SK-N-SH (cell line): ENCODE measurements around the gene NSMCE1. TPM values are rescaled to one million over a fixed set of nuclear protein-coding genes. Genes with fewer than 3 reads are reported as not detected.

Experiments used
- CTCF ChIA-PET: fragments of 300-600, 350-600 bp; formaldehyde crosslinking; extraction: SDS; loops from one replicate; lab custom pipeline; 2021; lab: Yijun Ruan, JAX
- POLR2A ChIA-PET: fragments of 350-600 bp; sonication (Branson Sonifier 250); formaldehyde crosslinking; extraction: SDS; loops from one replicate; lab custom pipeline; 2020; ENCODE audit warnings: antibody characterized with exemption, inconsistent platforms; lab: Yijun Ruan, JAX
- DNase-seq: peaks from one replicate; pipeline ENCODE4 v3.0.0; 2012
- H2AFZ ChIP-seq: fragments of 200-600 bp; sonication (generic); 2 replicates; pipeline ENCODE4 v1.8.1; 2016; ENCODE audit warnings: antibody characterized with exemption, mild to moderate bottlenecking, low read depth
- H3F3A ChIP-seq: fragments of 200-600 bp; sonication (generic); replicated peaks from 2 replicates; pipeline ENCODE3; 2016; ENCODE audit warnings: antibody characterized with exemption, mild to moderate bottlenecking; ENCODE audit not compliant: insufficient read depth
- H3K27ac ChIP-seq, 2 experiments: fragments of 200-500 bp in 1 of 2; fragments of 200-600 bp in 1 of 2; sonication (Bioruptor generic) in 1 of 2; sonication (generic), shearing (Covaris generic) in 1 of 2; 2 replicates each; pipeline versions ENCODE4 v1.5.1 to v1.6.1; 2014 to 2016; ENCODE audit warnings: low read depth in 2 of 2, inconsistent platforms in 1 of 2, low read length in 1 of 2, mild to moderate bottlenecking in 1 of 2, mixed read lengths in 1 of 2
- H3K27me3 ChIP-seq: fragments of 200-600 bp; sonication (generic), shearing (Covaris generic); 2 replicates; pipeline ENCODE4 v1.6.1; 2016; ENCODE audit warnings: mixed run types; ENCODE audit not compliant: insufficient read depth
- H3K36me3 ChIP-seq, 2 experiments: fragments of 200-500 bp in 1 of 2; fragments of 200-600 bp in 1 of 2; sonication (Bioruptor generic) in 1 of 2; sonication (generic) in 1 of 2; replicated peaks in 1 of 2; 2 replicates each; pipeline versions ENCODE3 to v1.5.1; 2014 to 2016; ENCODE audit warnings: low read length in 1 of 2, mild to moderate bottlenecking in 1 of 2; ENCODE audit not compliant: insufficient read depth in 2 of 2, control insufficient read depth in 1 of 2
- H3K4me1 ChIP-seq, 2 experiments: fragments of 200-500 bp in 1 of 2; fragments of 200-600 bp in 1 of 2; sonication (Bioruptor generic) in 1 of 2; sonication (generic), shearing (Covaris generic) in 1 of 2; 2 replicates each; pipeline versions ENCODE4 v1.5.1 to v1.6.1; 2014 to 2016; ENCODE audit warnings: low read depth in 1 of 2, low read length in 1 of 2, mixed run types in 1 of 2; ENCODE audit not compliant: insufficient read depth in 2 of 2, control insufficient read depth in 1 of 2
- H3K4me2 ChIP-seq: fragments of 200-600 bp; sonication (generic), shearing (Covaris generic); 2 replicates; pipeline ENCODE4 v1.6.1; 2017; ENCODE audit warnings: mixed run types
- H3K4me3 ChIP-seq, 2 experiments: fragments of 200-500 bp in 1 of 2; fragments of 200-600 bp in 1 of 2; sonication (Bioruptor generic) in 1 of 2; sonication (generic), shearing (Covaris generic) in 1 of 2; 2 replicates each; pipeline versions ENCODE4 v1.5.1 to v1.8.1; 2014 to 2016; ENCODE audit warnings: low read depth in 2 of 2, inconsistent platforms in 1 of 2, low read length in 1 of 2, mild to moderate bottlenecking in 1 of 2, mixed read lengths in 1 of 2, moderate library complexity in 1 of 2
- H3K79me2 ChIP-seq: fragments of 200-600 bp; sonication (generic); 2 replicates; pipeline ENCODE4 v1.8.1; 2017; ENCODE audit warnings: mild to moderate bottlenecking; ENCODE audit not compliant: insufficient read depth
- H3K9ac ChIP-seq: fragments of 200-600 bp; sonication (generic); 2 replicates; pipeline ENCODE4 v1.6.1; 2017; ENCODE audit warnings: mixed run types
- H3K9me2 ChIP-seq: fragments of 200-600 bp; sonication (generic); 2 replicates; pipeline ENCODE4 v1.6.1; 2017; ENCODE audit warnings: mixed run types
- H3K9me3 ChIP-seq: fragments of 200-600 bp; sonication (generic); 2 replicates; pipeline ENCODE4 v1.6.1; 2017; ENCODE audit warnings: mixed run types, mild to moderate bottlenecking, moderate library complexity
- H4K20me1 ChIP-seq: fragments of 200-600 bp; sonication (generic); 2 replicates; pipeline ENCODE4 v1.6.1; 2017; ENCODE audit warnings: mild to moderate bottlenecking, mixed run types; ENCODE audit not compliant: insufficient read depth
- CHD2 ChIP-seq: fragments of 150-350 bp; IDR thresholded peaks from 2 replicates; pipeline ENCODE4 v1.6.1; 2018; ENCODE audit warnings: low read length; ENCODE audit not compliant: partially characterized antibody
- CTCF ChIP-seq: fragments of 200-600 bp; sonication (generic); IDR thresholded peaks from 2 replicates; pipeline ENCODE4 v1.6.1; 2017; ENCODE audit warnings: antibody characterized with exemption, mild to moderate bottlenecking, moderate library complexity
- EZH2phosphoT487 ChIP-seq: fragments of 200-600 bp; sonication (generic); IDR thresholded peaks from 2 replicates; pipeline ENCODE4 v1.6.1; 2017; ENCODE audit warnings: low read depth, mixed run types, mild to moderate bottlenecking, antibody characterized with exemption, moderate library complexity, borderline replicate concordance
- FOSL2 ChIP-seq: IDR thresholded peaks from 2 replicates; pipeline ENCODE4 v1.4.0; 2012; ENCODE audit warnings: low read depth, mild to moderate bottlenecking, moderate library complexity, borderline replicate concordance
- GABPA ChIP-seq: IDR thresholded peaks from 2 replicates; pipeline ENCODE4 v1.4.0; 2012; ENCODE audit warnings: low read depth, mild to moderate bottlenecking
- GATA2 ChIP-seq: sonication (generic); formaldehyde crosslinking; IDR thresholded peaks from 2 replicates; pipeline ENCODE4 v1.5.0; 2020; ENCODE audit warnings: mild to moderate bottlenecking, missing genetic modification reagents
- MAX ChIP-seq: IDR thresholded peaks from 2 replicates; pipeline ENCODE4 v1.4.0; 2012; ENCODE audit warnings: low read depth
- MXI1 ChIP-seq: IDR thresholded peaks from 2 replicates; pipeline ENCODE4 v1.6.1; 2012; ENCODE audit warnings: mild to moderate bottlenecking, low read depth, low read length, improper control_type of control experiment
- RAD21 ChIP-seq: IDR thresholded peaks from 2 replicates; pipeline ENCODE4 v1.6.1; 2012; ENCODE audit warnings: mild to moderate bottlenecking, low read length
- RCOR1 ChIP-seq: fragments of 150-350 bp; IDR thresholded peaks from 2 replicates; pipeline ENCODE4 v1.6.1; 2017; ENCODE audit warnings: antibody characterized with exemption, low read length
- REST ChIP-seq: IDR thresholded peaks from 2 replicates; pipeline ENCODE4 v1.6.1; 2012; ENCODE audit warnings: mild to moderate bottlenecking, low read depth, low read length, moderate library complexity
- RFX5 ChIP-seq: IDR thresholded peaks from 2 replicates; pipeline ENCODE4 v1.6.1; 2012; ENCODE audit warnings: mild to moderate bottlenecking, improper control_type of control experiment, low read length
- SMC3 ChIP-seq: IDR thresholded peaks from 2 replicates; pipeline ENCODE4 v1.6.1; 2012; ENCODE audit warnings: low read depth, low read length, improper control_type of control experiment
- TAF1 ChIP-seq: IDR thresholded peaks from 2 replicates; pipeline ENCODE4 v1.6.1; 2012; ENCODE audit warnings: low read depth, mild to moderate bottlenecking, low read length, moderate library complexity, borderline replicate concordance
- TEAD4 ChIP-seq: IDR thresholded peaks from 2 replicates; pipeline ENCODE4 v1.4.0; 2012; ENCODE audit warnings: mild to moderate bottlenecking, borderline replicate concordance; ENCODE audit not compliant: insufficient read depth
- USF1 ChIP-seq: IDR thresholded peaks from 2 replicates; pipeline ENCODE4 v1.4.0; 2012; ENCODE audit warnings: low read depth, borderline replicate concordance
- ZBTB33 ChIP-seq: IDR thresholded peaks from 2 replicates; pipeline ENCODE4 v1.4.0; 2012; ENCODE audit warnings: low read depth, borderline replicate concordance
- WGBS: methylation state at CpG from one replicate; pipeline ENCODE4 v1.1.6; 2017; ENCODE audit warnings: low lambda C conversion rate; 5-methylcytosine and 5-hydroxymethylcytosine counted together
- polyA plus RNA-seq, 3 experiments: library from polyadenylated mRNA; depleted of rRNA; stranded (reverse); fragments of >200 nt; gene quantifications; 2 replicates each; pipeline ENCODE4 v1.2.3, GENCODE V29; 2012
- TF ChIP-seq, protein P1 (sequence below): fragments of 150-350 bp; IDR thresholded peaks from 2 replicates; pipeline ENCODE4 v1.6.1; 2016; ENCODE audit warnings: mild to moderate bottlenecking, low read depth, low read length

Gene NSMCE1
- polyA plus RNA-seq, 1 of the 3 experiments (the other 2 are of a cell fraction) = 39.8 TPM

- Histone ChIP-seq H3K4me1 (peaks cover 0 to 19% of the 10 kb centered on the region in 2 experiments; a peak in 1 of 4 replicates), H3K79me2 (no peaks in the 10 kb centered on the region), H3K27ac (no peak overlapping the region), H3K27me3 (no peaks in the 10 kb centered on the region), H4K20me1 (no peaks in the 10 kb centered on the region), H3F3A (no peaks in the 10 kb centered on the region), H2AFZ (no peak overlapping the region), H3K4me3 (no peak overlapping the region), H3K36me3 (peaks cover 0 to 13% of the 10 kb centered on the region in 2 experiments), H3K9ac (no peak overlapping the region), H3K4me2 (no peak overlapping the region), H3K9me2 (no peaks in the 10 kb centered on the region), H3K9me3 (no peaks in the 10 kb centered on the region)
- ChIA-PET CTCF (interaction anchor here (1.0 to 7.9 kb wide), 3 partner anchors 8 to 143 kb away, joined by 3 to 66 read pairs (median 5); no protein-coding TSS in a partner anchor), POLR2A (interaction anchor here (1.6 kb wide), 1 partner anchor 21 kb away, joined by 4 read pairs; the partner anchor contains the start of gene KDM8)
- no peak for TF ChIP-seq SMC3
- no peak for TF ChIP-seq MAX
- TF ChIP-seq USF1 = no peak
- no peak for TF ChIP-seq ZBTB33
- TF ChIP-seq CTCF = no peak
- no peak for TF ChIP-seq RAD21
- TF ChIP-seq, protein P1, sequence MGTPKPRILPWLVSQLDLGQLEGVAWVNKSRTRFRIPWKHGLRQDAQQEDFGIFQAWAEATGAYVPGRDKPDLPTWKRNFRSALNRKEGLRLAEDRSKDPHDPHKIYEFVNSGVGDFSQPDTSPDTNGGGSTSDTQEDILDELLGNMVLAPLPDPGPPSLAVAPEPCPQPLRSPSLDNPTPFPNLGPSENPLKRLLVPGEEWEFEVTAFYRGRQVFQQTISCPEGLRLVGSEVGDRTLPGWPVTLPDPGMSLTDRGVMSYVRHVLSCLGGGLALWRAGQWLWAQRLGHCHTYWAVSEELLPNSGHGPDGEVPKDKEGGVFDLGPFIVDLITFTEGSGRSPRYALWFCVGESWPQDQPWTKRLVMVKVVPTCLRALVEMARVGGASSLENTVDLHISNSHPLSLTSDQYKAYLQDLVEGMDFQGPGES = no peak
- no peak for TF ChIP-seq MXI1
- no peak for TF ChIP-seq FOSL2
- no peak for TF ChIP-seq TAF1
- no peak for TF ChIP-seq RFX5
- no peak for TF ChIP-seq REST
- no peak for TF ChIP-seq EZH2phosphoT487
- TF ChIP-seq TEAD4 = no peak
- TF ChIP-seq CHD2 = no peak
- TF ChIP-seq GABPA = no peak
- no peak for TF ChIP-seq RCOR1
- TF ChIP-seq GATA2 (CRISPR knock-in tag) = no peak
- no peak for DNase-seq
- WGBS = 81% methylated on average over 18 of the region's 19 CpGs
These were observed 43.8 kb downstream of the NSMCE1 start for GRCh38 chr16:27224741-27225300.
